Smooth muscle cell (in vitro differentiated cells): ENCODE measurements around the gene POFUT1. TPM values are rescaled to one million over a fixed set of nuclear protein-coding genes. Genes with fewer than 3 reads are reported as not detected.
"Not testable (repeated sequence)": the region's sequence is repeated elsewhere in the genome, so short reads cannot be mapped to it uniquely, and the experiment has no call there.

Experiments used
- DNase-seq: peaks from one replicate; lab custom pipeline; 2025; ENCODE audit not compliant: unreplicated experiment; lab: John Stamatoyannopoulos, UW
- H2AFZ ChIP-seq: fragments of 200-600 bp; sonication (generic); 2 replicates; pipeline ENCODE4 v1.6.0; 2016; ENCODE audit warnings: antibody characterized with exemption, low read depth, mild to moderate bottlenecking
- H3F3A ChIP-seq: fragments of 200-600 bp; sonication (generic); 2 replicates; pipeline ENCODE4 v1.6.0; 2017; ENCODE audit warnings: antibody characterized with exemption, low read depth
- H3K27ac ChIP-seq: fragments of 200-600 bp; sonication (generic); 2 replicates; pipeline ENCODE4 v1.5.1; 2016; ENCODE audit warnings: low read depth, mild to moderate bottlenecking
- H3K27me3 ChIP-seq: fragments of 200-600 bp; sonication (generic); 2 replicates; pipeline ENCODE4 v1.6.1; 2016; ENCODE audit warnings: low read depth, mild to moderate bottlenecking
- H3K36me3 ChIP-seq: fragments of 200-600 bp; sonication (generic); 2 replicates; pipeline ENCODE4 v1.5.1; 2016; ENCODE audit warnings: low read depth
- H3K4me1 ChIP-seq: fragments of 200-600 bp; sonication (generic); 2 replicates; pipeline ENCODE4 v1.5.1; 2016; ENCODE audit warnings: low read depth
- H3K4me2 ChIP-seq: fragments of 200-600 bp; sonication (generic); 2 replicates; pipeline ENCODE4 v1.6.0; 2016; ENCODE audit warnings: mild to moderate bottlenecking
- H3K4me3 ChIP-seq: fragments of 200-600 bp; sonication (generic); 2 replicates; pipeline ENCODE4 v1.5.1; 2016; ENCODE audit warnings: mild to moderate bottlenecking
- H3K79me2 ChIP-seq: fragments of 200-600 bp; sonication (generic); 2 replicates; pipeline ENCODE4 v1.6.0; 2016; ENCODE audit warnings: low read depth, mild to moderate bottlenecking
- H3K9ac ChIP-seq: fragments of 200-600 bp; sonication (generic); 2 replicates; pipeline ENCODE4 v1.6.0; 2016; ENCODE audit warnings: low read depth
- H3K9me3 ChIP-seq: fragments of 200-600 bp; sonication (generic); replicated peaks from 2 replicates; pipeline ENCODE4 v1.5.1; 2016; ENCODE audit warnings: low read depth
- H4K20me1 ChIP-seq: fragments of 200-600 bp; sonication (generic); 2 replicates; pipeline ENCODE4 v1.6.0; 2016; ENCODE audit warnings: low read depth
- CTCF ChIP-seq: fragments of 200-600 bp; sonication (generic); IDR thresholded peaks from 2 replicates; pipeline ENCODE4 v1.5.1; 2017; ENCODE audit warnings: borderline replicate concordance, mild to moderate bottlenecking, antibody characterized with exemption; ENCODE audit not compliant: insufficient read depth, poor library complexity, severe bottlenecking
- WGBS: methylation state at CpG from one replicate; pipeline ENCODE4 v1.1.7; 2016; ENCODE audit warnings: low lambda C conversion rate; 5-methylcytosine and 5-hydroxymethylcytosine counted together
- polyA plus RNA-seq: library from polyadenylated mRNA; unstranded; fragments of >200 nt; fragmentation: Nextera tagmentation; extraction: Ambion mirVana; gene quantifications from 2 replicates; pipeline ENCODE4 v1.2.1, GENCODE V29; 2016
- total RNA-seq: library from RNA; depleted of rRNA; stranded (reverse); fragments of >200 nt; gene quantifications from 2 replicates; pipeline ENCODE4 v1.2.3, GENCODE V29; 2014

Gene POFUT1
- total and polyA plus RNA-seq, 2 experiments from 2014 or later: 44.3 to 45.0 TPM

- peaks cover 30% of the 10 kb centered on the region for H3F3A ChIP-seq
- no peak for DNase-seq
- H2AFZ ChIP-seq: no peak overlapping the region
- H3K27ac ChIP-seq: no peak overlapping the region
- TF ChIP-seq CTCF: no peak
- H4K20me1 ChIP-seq: peaks cover 43% of the 10 kb centered on the region
- no peaks in the 10 kb centered on the region for H3K9me3 ChIP-seq
- H3K9ac ChIP-seq: no peak overlapping the region
- H3K4me2 ChIP-seq: no peak overlapping the region
- no peak overlapping the region for H3K4me3 ChIP-seq
- no peaks in the 10 kb centered on the region for H3K27me3 ChIP-seq
- WGBS: 95% methylated on average over 7 of the region's 7 CpGs
- H3K4me1 ChIP-seq: peaks cover 3% of the 10 kb centered on the region
- H3K36me3 ChIP-seq: peaks cover 9% of the 10 kb centered on the region
- peaks cover 17% of the 10 kb centered on the region for H3K79me2 ChIP-seq
These were observed 12.1 kb upstream of the POFUT1 start for GRCh38 chr20:32195581-32195980.

GRCh38 chr20:32196613-32197012 is 11.1 kb upstream of the POFUT1 start:
- not testable (repeated sequence) for DNase-seq, H3K27ac ChIP-seq, H3K9me3 ChIP-seq, H3K9ac ChIP-seq, H3K27me3 ChIP-seq, H3K4me1 ChIP-seq, H2AFZ ChIP-seq, H3K4me2 ChIP-seq, H3K4me3 ChIP-seq, H3K36me3 ChIP-seq
- WGBS: 95% methylated on average over 11 of the region's 11 CpGs
- Histone ChIP-seq H4K20me1 (peaks cover 53% of the 10 kb centered on the region), H3K79me2 (peaks cover 28% of the 10 kb centered on the region), H3F3A (peaks cover 21% of the 10 kb centered on the region)

GRCh38 chr20:32197136-32197535 is 10.5 kb upstream of the POFUT1 start:
- H3K9me3 ChIP-seq, H3K4me2 ChIP-seq, H3K4me3 ChIP-seq, H3K27ac ChIP-seq, H3K4me1 ChIP-seq, H3K36me3 ChIP-seq, DNase-seq, H2AFZ ChIP-seq, H3K27me3 ChIP-seq, H3K9ac ChIP-seq: not testable (repeated sequence)
- H4K20me1 ChIP-seq: peaks cover 59% of the 10 kb centered on the region
- 94% methylated on average over 20 of the region's 20 CpGs for WGBS
- H3K79me2 ChIP-seq: peaks cover 33% of the 10 kb centered on the region
- peaks cover 16% of the 10 kb centered on the region for H3F3A ChIP-seq

- Histone ChIP-seq H3K4me3 (no peak overlapping the region), H3K9ac (no peak overlapping the region), H4K20me1 (peaks cover 77% of the 10 kb centered on the region), H3K36me3 (peaks cover 9% of the 10 kb centered on the region), H3K27ac (no peak overlapping the region), H3K79me2 (peaks cover 52% of the 10 kb centered on the region), H3K9me3 (no peaks in the 10 kb centered on the region), H2AFZ (no peak overlapping the region), H3K4me1 (peaks cover 5% of the 10 kb centered on the region), H3F3A (peaks cover 8% of the 10 kb centered on the region), H3K4me2 (no peak overlapping the region), H3K27me3 (no peaks in the 10 kb centered on the region)
- WGBS: 95% methylated on average over 4 of the region's 4 CpGs
- TF ChIP-seq CTCF: no peak
- no peak for DNase-seq
These were observed 8.7 kb upstream of the POFUT1 start for GRCh38 chr20:32199006-32199405.
